Endothelial cell of umbilical vein (primary cell): ENCODE data around the gene NAA20. TPM values are rescaled to one million over a fixed set of nuclear protein-coding genes. Genes with fewer than 3 reads are reported as not detected.

ENCODE experiments used
- BruUV-seq: library from RNA; stranded (reverse); fragments of 400-500 nt; replicated peaks from 2 replicates; lab custom pipeline; 2021; lab: Mats Ljungman, UMichigan
- CTCF ChIA-PET: fragments of 300-600, 350-600 bp; sonication (Branson Sonifier 250); formaldehyde crosslinking; loops from one replicate; lab custom pipeline; 2021; ENCODE audit warnings: antibody characterized with exemption, inconsistent platforms; lab: Charles Lee
- POLR2A ChIA-PET: fragments of 300-600, 350-600 bp; sonication (Branson Sonifier 250); formaldehyde crosslinking; loops from one replicate; lab custom pipeline; 2021; ENCODE audit warnings: antibody characterized with exemption, inconsistent platforms; lab: Charles Lee
- DNase-seq: peaks from one replicate; pipeline ENCODE4 v3.0.0-alpha.2; 2011; ENCODE audit warnings: low read depth, low spot score
- FAIRE-seq: peaks from 2 replicates; lab custom pipeline; 2011; peaks lifted over from hg19 to GRCh38; lab: Jason Lieb, UNC
- H2AFZ ChIP-seq: 2 replicates; pipeline ENCODE4 v1.6.0; 2012; ENCODE audit warnings: low read depth, low read length, control low read depth, inconsistent platforms
- H3K27ac ChIP-seq: 2 replicates; pipeline ENCODE4 v1.5.1; 2011; ENCODE audit warnings: low read depth, mild to moderate bottlenecking, control low read depth, low read length, moderate library complexity; ENCODE audit not compliant: insufficient read depth
- H3K27me3 ChIP-seq, 2 experiments: 2 replicates each; pipeline versions ENCODE4 v1.6.0 to v1.6.1; 2011; ENCODE audit warnings: low read length in 2 of 2, mixed read lengths in 1 of 2; ENCODE audit not compliant: control insufficient read depth in 2 of 2, insufficient read depth in 2 of 2
- H3K36me3 ChIP-seq, 2 experiments: 2 replicates in 1 of 2; 3 replicates in 1 of 2; pipeline ENCODE4 v1.5.1; 2011; ENCODE audit warnings: low read length in 2 of 2, mild to moderate bottlenecking in 1 of 2, moderate library complexity in 1 of 2; ENCODE audit not compliant: control insufficient read depth in 2 of 2, insufficient read depth in 2 of 2; ENCODE audit errors: extremely low read depth in 1 of 2
- H3K4me1 ChIP-seq: 3 replicates; pipeline ENCODE4 v1.5.1; 2011; ENCODE audit warnings: mild to moderate bottlenecking, low read length; ENCODE audit not compliant: control insufficient read depth, insufficient read depth; ENCODE audit errors: extremely low read depth
- H3K4me2 ChIP-seq: 2 replicates; pipeline ENCODE4 v1.6.1; 2011; ENCODE audit warnings: low read length, control low read depth, mixed read lengths; ENCODE audit not compliant: insufficient read depth
- H3K4me3 ChIP-seq, 3 experiments: fragments of 200-600 bp in 1 of 3; sonication (generic), shearing (Covaris generic) in 1 of 3; replicated peaks in 1 of 3; 2 replicates each; pipeline ENCODE4 v1.5.1; 2011 to 2016; ENCODE audit warnings: control low read depth in 3 of 3, low read length in 3 of 3, mild to moderate bottlenecking in 2 of 3, inconsistent platforms in 1 of 3, low read depth in 1 of 3, moderate library complexity in 1 of 3; ENCODE audit not compliant: insufficient read depth in 1 of 3
- H3K79me2 ChIP-seq: 2 replicates; pipeline ENCODE4 v1.6.0; 2012; ENCODE audit warnings: low read length, inconsistent platforms; ENCODE audit not compliant: control insufficient read depth, insufficient read depth
- H3K9ac ChIP-seq: replicated peaks from 2 replicates; pipeline ENCODE3; 2011; ENCODE audit warnings: low read length, control low read depth; ENCODE audit not compliant: insufficient read depth; ENCODE audit errors: extremely low read depth
- H3K9me1 ChIP-seq: replicated peaks from 3 replicates; pipeline ENCODE4 v1.6.0; 2011; ENCODE audit warnings: mild to moderate bottlenecking, low read length; ENCODE audit not compliant: control insufficient read depth, insufficient read depth; ENCODE audit errors: extremely low read depth
- H3K9me3 ChIP-seq: replicated peaks from 2 replicates; pipeline ENCODE4 v1.5.1; 2012; ENCODE audit warnings: low read length, inconsistent platforms; ENCODE audit not compliant: control insufficient read depth, insufficient read depth
- H4K20me1 ChIP-seq: replicated peaks from 2 replicates; pipeline ENCODE3; 2011; ENCODE audit warnings: mild to moderate bottlenecking, low read length; ENCODE audit not compliant: control insufficient read depth, insufficient read depth; ENCODE audit errors: extremely low read depth
- CTCF ChIP-seq, 2 donors: IDR thresholded peaks; 1 replicate in 1 of 2; 2 replicates in 1 of 2; pipeline ENCODE4 v1.5.1; 2011; ENCODE audit warnings: low read length in 2 of 2, mild to moderate bottlenecking in 2 of 2, moderate library complexity in 2 of 2, control low read depth in 1 of 2, inconsistent platforms in 1 of 2, low read depth in 1 of 2; ENCODE audit not compliant: insufficient read depth in 1 of 2; ENCODE audit errors: extremely low read depth in 1 of 2
- EZH2 ChIP-seq: IDR thresholded peaks from 2 replicates; pipeline ENCODE4 v1.6.1; 2012; ENCODE audit warnings: borderline replicate concordance, low read depth, mild to moderate bottlenecking, moderate library complexity, low read length, inconsistent platforms; ENCODE audit not compliant: severe bottlenecking
- FOS ChIP-seq: IDR thresholded peaks from 2 replicates; pipeline ENCODE4 v1.6.1; 2011; ENCODE audit warnings: mild to moderate bottlenecking, low read length, moderate library complexity, borderline replicate concordance; ENCODE audit not compliant: insufficient read depth
- GATA2 ChIP-seq: IDR thresholded peaks from 2 replicates; pipeline ENCODE4 v1.7.0; 2011; ENCODE audit warnings: low read depth, mild to moderate bottlenecking, moderate library complexity, mixed read lengths, low read length; ENCODE audit not compliant: insufficient read length, insufficient read depth
- JUN ChIP-seq: IDR thresholded peaks from 2 replicates; pipeline ENCODE4 v1.6.1; 2011; ENCODE audit warnings: borderline replicate concordance, low read depth; ENCODE audit not compliant: insufficient read length, insufficient read depth
- MAX ChIP-seq: IDR thresholded peaks from 2 replicates; pipeline ENCODE4 v1.6.1; 2011; ENCODE audit not compliant: insufficient read depth, insufficient read length
- MYC ChIP-seq: IDR thresholded peaks from one replicate; pipeline ENCODE4 v1.6.1; 2011; ENCODE audit warnings: mild to moderate bottlenecking, low read depth, low read length
- POLR2A ChIP-seq: IDR thresholded peaks from 2 replicates; pipeline ENCODE4 v1.6.1; 2012; ENCODE audit warnings: low read depth, mild to moderate bottlenecking, control low read depth, low read length
- POLR2AphosphoS5 ChIP-seq: IDR thresholded peaks from 2 replicates; pipeline ENCODE4 v1.6.1; 2012; ENCODE audit warnings: low read depth, mild to moderate bottlenecking, control low read depth, low read length, moderate library complexity; ENCODE audit not compliant: insufficient read depth
- dilution Hi-C: fragments of 300-500 bp; cut with MboI; formaldehyde crosslinking; loops from one replicate; pipeline ENCODE4 v1.15.0; 2019; ENCODE audit warnings: low sequenced_read_pairs; ENCODE audit not compliant: extremely low pct_ligation_motif_present
- intact Hi-C: fragments of 100-400 bp; cut with micrococcal nuclease; formaldehyde crosslinking; loops from one replicate; pipeline ENCODE4 v1.10.0; 2022
- polyA plus RNA-seq, 4 experiments: library from polyadenylated mRNA; depleted of rRNA in 3 of 4; stranded (reverse) in 3 of 4; unstranded in 1 of 4; fragments of >200 nt; gene quantifications; 2 replicates each; pipeline versions ENCODE4 v1.2.1 to v1.2.3, GENCODE V29; 2011 to 2012; ENCODE audit warnings: missing spikeins in 1 of 4
- total RNA-seq: library from RNA; stranded (reverse); gene quantifications from 2 replicates; pipeline ENCODE4 v1.2.3, GENCODE V29; 2021

Gene NAA20
- total and polyA plus RNA-seq, 2 donors (not counting 3 experiments of a cell fraction or from before 2014, with no cell fraction given) = 48.6 to 77.3 TPM

GRCh38 chr20:20051767-20052073 lies 34.6 kb downstream of the NAA20 start:
- TF ChIP-seq POLR2A = no peak
- TF ChIP-seq MYC = no peak
- no peak for TF ChIP-seq GATA2
- no peak for TF ChIP-seq POLR2AphosphoS5
- TF ChIP-seq MAX = no peak
- no peak for TF ChIP-seq FOS
- TF ChIP-seq EZH2 = no peak
- no peak for TF ChIP-seq JUN
- no peak for TF ChIP-seq CTCF (IDR thresholded peaks at IDR 0.05; ENCODE audit: extremely low read depth in 1 of 2, insufficient read depth in 1 of 2, low read depth in 1 of 2, low read length in 2 of 2)
- H3K79me2 ChIP-seq = peaks cover 12% of the 10 kb centered on the region
- peak overlapping the region; percentile 66 for H2AFZ ChIP-seq
- peaks cover 12 to 14% of the 10 kb centered on the region in 2 experiments for H3K36me3 ChIP-seq
- DNase-seq = no peak
- H3K27me3 ChIP-seq = peaks cover 9 to 20% of the 10 kb centered on the region in 2 experiments
- peaks cover 8% of the 10 kb centered on the region for H3K4me1 ChIP-seq
- H3K4me3 ChIP-seq = peak overlapping the region; percentile 49 to 95 (median 69)
- dilution Hi-C loops (no loop called here), intact Hi-C loops (loop anchor here (1.0 to 5.0 kb wide), 3 partner anchors 13 to 359 kb away; partner anchors contain the start of gene NAA20)
- POLR2A ChIA-PET = interaction anchor here (0.6 to 1.3 kb wide), 3 partner anchors 13 to 90 kb away, joined by 3 to 11 read pairs (median 3); partner anchors contain the start of gene NAA20
- no peaks in the 10 kb centered on the region for H3K9me3 ChIP-seq
- peak overlapping the region; percentile 94 for H3K4me2 ChIP-seq
- CTCF ChIA-PET = interaction anchor here (0.8 to 2.0 kb wide), 6 partner anchors 8 to 359 kb away, joined by 3 to 9 read pairs (median 4); no protein-coding TSS in a partner anchor
- peak overlapping the region; percentile 49 for H3K27ac ChIP-seq
- no TSS peak for BruUV-seq
- H3K9me1 ChIP-seq = no peaks in the 10 kb centered on the region
- no peak for FAIRE-seq
- H3K9ac ChIP-seq = peak overlapping the region; percentile 75
- no peaks in the 10 kb centered on the region for H4K20me1 ChIP-seq
